Stomach (tissue), 9 donors: Measurements from ENCODE around the gene SCML2. TPM values are rescaled to one million over a fixed set of nuclear protein-coding genes. Genes with fewer than 3 reads are reported as not detected.

Source experiments
- DNase-seq, 2 donors: peaks; one replicate each; pipeline versions ENCODE4 v3.0.0 to v3.0.0-alpha.2; 2013 to 2019
- H3K27ac ChIP-seq, 5 donors: fragments of 200-600 bp in 4 of 5; sonication (generic) in 4 of 5; one replicate each; pipeline ENCODE4 v1.5.1; 2013 to 2019; ENCODE audit warnings: mild to moderate bottlenecking in 1 of 5, moderate library complexity in 1 of 5
- H3K27me3 ChIP-seq, 3 donors: fragments of 200-600 bp; sonication (generic); one replicate each; pipeline ENCODE4 v1.5.1; 2017 to 2019; ENCODE audit warnings: mixed run types in 1 of 3
- H3K36me3 ChIP-seq, 4 donors: fragments of 200-600 bp; sonication (generic); 1 replicate in 3 of 4; 2 replicates in 1 of 4; pipeline ENCODE4 v1.5.1; 2016 to 2019
- H3K4me1 ChIP-seq, 4 donors: fragments of 200-600 bp; sonication (generic); one replicate each; pipeline ENCODE4 v1.5.1; 2016 to 2019
- H3K4me3 ChIP-seq, 4 donors: fragments of 200-600 bp; sonication (generic) in 3 of 4; one replicate each; pipeline ENCODE4 v1.5.1; 2016 to 2019; ENCODE audit warnings: mild to moderate bottlenecking in 1 of 4
- H3K9me3 ChIP-seq, 4 donors: fragments of 200-600 bp; sonication (generic); one replicate each; pipeline ENCODE4 v1.5.1; 2016 to 2019
- EP300 ChIP-seq: sonication (generic); formaldehyde crosslinking; IDR thresholded peaks from one replicate; pipeline ENCODE4 v1.6.1; 2017; ENCODE audit warnings: antibody characterized with exemption
- POLR2A ChIP-seq, 4 donors: fragments of 450-650 bp; IDR thresholded peaks; one replicate each; pipeline ENCODE4 v1.6.1; 2016; ENCODE audit warnings: antibody characterized with exemption in 4 of 4, control low read depth in 2 of 4, mild to moderate bottlenecking in 1 of 4, moderate library complexity in 1 of 4
- POLR2AphosphoS5 ChIP-seq, 3 donors: sonication (generic); formaldehyde crosslinking; IDR thresholded peaks; one replicate each; pipeline ENCODE4 v1.6.1; 2016; ENCODE audit warnings: antibody characterized with exemption in 3 of 3
- WGBS, 5 donors: extraction: QIAGEN DNeasy Blood & Tissue Kit in 3 of 5; methylation state at CpG; one replicate each; pipeline versions ENCODE4 v1.1.5 to v1.1.7; 2013 to 2018; 5-methylcytosine and 5-hydroxymethylcytosine counted together
- intact Hi-C: fragments of 100-400 bp; cut with DNase I; formaldehyde crosslinking; loops from one replicate; pipeline ENCODE4 v1.15.1; 2023; ENCODE audit warnings: low total_unique reads
- polyA plus RNA-seq, 3 donors: library from polyadenylated mRNA; stranded (reverse); fragments of 200-250 nt; gene quantifications; one replicate each; pipeline ENCODE4 v1.2.3, GENCODE V29; 2013
- total RNA-seq, 5 donors: library from RNA; depleted of rRNA; stranded (reverse); fragments of >200 nt; gene quantifications; one replicate each; pipeline versions ENCODE4 v1.1.0 to v1.2.3, GENCODE V29; 2014 to 2016
- TF ChIP-seq, protein P1 (sequence below), 7 experiments: fragments of 450-650 bp in 4 of 7; fragments of 200-600 bp in 3 of 7; sonication (generic) in 3 of 7; IDR thresholded peaks; one replicate each; pipeline ENCODE4 v1.5.1; 2016 to 2019; ENCODE audit warnings: antibody characterized with exemption in 7 of 7, control low read depth in 2 of 7, mild to moderate bottlenecking in 1 of 7
- donor health status: healthy with polysubstance abuse.
- donor health status: Bipolar disorder and iron deficiency.
- donor health status: healthy.

The SCML2 gene
- total and polyA plus RNA-seq, 8 donors, result 0.45 to 5.7 (median 1.6) TPM; not detected in 1

- intact Hi-C loops, result no loop called here
- Histone ChIP-seq H3K4me1 (no peaks in the 10 kb centered on the region), H3K27me3 (no peaks in the 10 kb centered on the region), H3K9me3 (peaks cover 0 to 19% (median 4%) of the 10 kb centered on the region in 4 donors), H3K36me3 (no peaks in the 10 kb centered on the region), H3K4me3 (no peak overlapping the region), H3K27ac (no peak overlapping the region)
- DNase-seq, result no peak
- TF ChIP-seq POLR2AphosphoS5 (IDR thresholded peaks at IDR 0.05) (no peak), POLR2A (IDR thresholded peaks at IDR 0.05) (no peak)
- TF ChIP-seq, protein P1, sequence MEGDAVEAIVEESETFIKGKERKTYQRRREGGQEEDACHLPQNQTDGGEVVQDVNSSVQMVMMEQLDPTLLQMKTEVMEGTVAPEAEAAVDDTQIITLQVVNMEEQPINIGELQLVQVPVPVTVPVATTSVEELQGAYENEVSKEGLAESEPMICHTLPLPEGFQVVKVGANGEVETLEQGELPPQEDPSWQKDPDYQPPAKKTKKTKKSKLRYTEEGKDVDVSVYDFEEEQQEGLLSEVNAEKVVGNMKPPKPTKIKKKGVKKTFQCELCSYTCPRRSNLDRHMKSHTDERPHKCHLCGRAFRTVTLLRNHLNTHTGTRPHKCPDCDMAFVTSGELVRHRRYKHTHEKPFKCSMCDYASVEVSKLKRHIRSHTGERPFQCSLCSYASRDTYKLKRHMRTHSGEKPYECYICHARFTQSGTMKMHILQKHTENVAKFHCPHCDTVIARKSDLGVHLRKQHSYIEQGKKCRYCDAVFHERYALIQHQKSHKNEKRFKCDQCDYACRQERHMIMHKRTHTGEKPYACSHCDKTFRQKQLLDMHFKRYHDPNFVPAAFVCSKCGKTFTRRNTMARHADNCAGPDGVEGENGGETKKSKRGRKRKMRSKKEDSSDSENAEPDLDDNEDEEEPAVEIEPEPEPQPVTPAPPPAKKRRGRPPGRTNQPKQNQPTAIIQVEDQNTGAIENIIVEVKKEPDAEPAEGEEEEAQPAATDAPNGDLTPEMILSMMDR (IDR thresholded peaks at IDR 0.05), result no peak
- WGBS, 5 donors, result 85 to 100% (median 100%) methylated on average over 1 of the region's 1 CpG
These were observed 82.3 kb downstream of the SCML2 start for GRCh38 chrX:18272222-18272621.

DNA sequence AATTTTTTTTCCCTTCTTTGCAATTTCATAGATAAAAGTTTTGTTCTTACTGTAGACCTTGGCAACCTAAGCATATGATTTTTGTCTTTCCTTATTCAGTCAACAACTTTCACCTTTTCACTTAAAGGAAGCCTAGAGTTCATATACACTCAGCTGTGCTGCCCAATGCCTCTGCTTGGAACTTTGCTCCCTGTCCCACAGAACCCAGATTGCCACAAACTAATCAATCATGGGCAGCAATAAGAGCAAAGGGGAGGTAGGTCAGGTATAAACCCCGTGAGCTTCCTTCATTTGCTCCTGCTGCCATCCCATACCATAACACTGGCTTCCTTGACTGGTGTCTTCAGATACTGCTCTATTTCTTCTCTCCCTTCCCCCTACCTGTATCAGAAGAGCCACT lies 82.8 kb downstream of the SCML2 start:
- DNase-seq, result no peak
- no peak overlapping the region for H3K4me3 ChIP-seq
- H3K9me3 ChIP-seq, result peaks cover 0 to 19% (median 4%) of the 10 kb centered on the region in 4 donors
- intact Hi-C loops, result no loop called here
- no peaks in the 10 kb centered on the region for H3K27me3 ChIP-seq
- no peaks in the 10 kb centered on the region for H3K36me3 ChIP-seq
- H3K27ac ChIP-seq, result no peak overlapping the region
- H3K4me1 ChIP-seq, result no peaks in the 10 kb centered on the region
- no peak for TF ChIP-seq EP300
- no peak for TF ChIP-seq POLR2AphosphoS5 (IDR thresholded peaks at IDR 0.05)
- TF ChIP-seq, protein P1 (IDR thresholded peaks at IDR 0.05), result no peak
- TF ChIP-seq POLR2A (IDR thresholded peaks at IDR 0.05), result no peak
- WGBS, 5 donors, result 50 to 70% (median 55%) methylated on average over 1 of the region's 1 CpG; no CpG with 5 or more reads in 1 of the 5 donors

GRCh38 chrX:18271309-18271708 lies 83.2 kb downstream of the SCML2 start:
- H3K4me3 ChIP-seq, result no peak overlapping the region
- H3K36me3 ChIP-seq, result no peaks in the 10 kb centered on the region
- 69 to 100% (median 93%) methylated on average over 2 of the region's 2 CpGs for WGBS, 5 donors
- intact Hi-C loops, result no loop called here
- H3K27ac ChIP-seq, result no peak overlapping the region
- H3K4me1 ChIP-seq, result no peaks in the 10 kb centered on the region
- no peaks in the 10 kb centered on the region for H3K27me3 ChIP-seq
- TF ChIP-seq, protein P1 (IDR thresholded peaks at IDR 0.05), result no peak
- TF ChIP-seq POLR2AphosphoS5 (IDR thresholded peaks at IDR 0.05) (no peak), POLR2A (IDR thresholded peaks at IDR 0.05) (no peak), EP300 (no peak)
- H3K9me3 ChIP-seq, result peaks cover 0 to 19% (median 4%) of the 10 kb centered on the region in 4 donors
- DNase-seq, result no peak

- Histone ChIP-seq H3K9me3 (no peaks in the 10 kb centered on the region), H3K27me3 (no peaks in the 10 kb centered on the region), H3K27ac (no peak overlapping the region), H3K4me3 (no peak overlapping the region), H3K36me3 (no peaks in the 10 kb centered on the region), H3K4me1 (no peaks in the 10 kb centered on the region)
- 89 to 95% (median 93%) methylated on average over 1 of the region's 1 CpG for WGBS, 5 donors
- DNase-seq, result no peak
- intact Hi-C loops, result no loop called here
- no peak for TF ChIP-seq EP300
- no peak for TF ChIP-seq POLR2A (IDR thresholded peaks at IDR 0.05)
- TF ChIP-seq POLR2AphosphoS5 (IDR thresholded peaks at IDR 0.05), result no peak
- TF ChIP-seq, protein P1 (IDR thresholded peaks at IDR 0.05), result no peak
These were observed 99.4 kb downstream of the SCML2 start for GRCh38 chrX:18255059-18255458.
